IMR-90 (cell line): ENCODE measurements around the gene NPIPB2. TPM values are rescaled to one million over a fixed set of nuclear protein-coding genes. Genes with fewer than 3 reads are reported as not detected.

Source experiments
- ATAC-seq: fragments of 200-7000 bp; cut with Tn5 transposase; 2 replicates; pipeline ENCODE4 v1.9.1; 2020; ENCODE audit warnings: low read depth, mild to moderate bottlenecking, moderate library complexity
- BruUV-seq: library from RNA; stranded (reverse); fragments of 400-500 nt; replicated peaks from 2 replicates; lab custom pipeline; 2021; lab: Mats Ljungman, UMichigan
- CTCF ChIA-PET: fragments of 300-600 bp; formaldehyde crosslinking; extraction: SDS; loops from one replicate; lab custom pipeline; 2021; ENCODE audit warnings: antibody characterized with exemption; lab: Yijun Ruan, JAX
- POLR2A ChIA-PET: fragments of 300-600 bp; sonication (Branson Sonifier 250); formaldehyde crosslinking; loops from one replicate; lab custom pipeline; 2022; ENCODE audit warnings: antibody characterized with exemption; ENCODE audit not compliant: unreplicated experiment; lab: Charles Lee
- DNase-seq: peaks from one replicate; pipeline ENCODE4 v3.0.0; 2013
- H2AFZ ChIP-seq: replicated peaks from 2 replicates; pipeline ENCODE3; 2013; ENCODE audit warnings: low read length, mild to moderate bottlenecking; ENCODE audit not compliant: poor library complexity
- H2AK5ac ChIP-seq: 2 replicates; pipeline ENCODE4 v1.6.1; 2013; ENCODE audit warnings: low read depth, low read length, inconsistent platforms
- H2AK9ac ChIP-seq: replicated peaks from 2 replicates; pipeline ENCODE3; 2013; ENCODE audit warnings: mild to moderate bottlenecking, low read depth, low read length, moderate library complexity; ENCODE audit not compliant: poor library complexity
- H2BK120ac ChIP-seq: 2 replicates; pipeline ENCODE4 v1.6.1; 2013; ENCODE audit warnings: low read depth, low read length, inconsistent platforms
- H2BK15ac ChIP-seq: 3 replicates; pipeline ENCODE4 v1.6.1; 2013; ENCODE audit warnings: low read depth, low read length, inconsistent platforms
- H2BK20ac ChIP-seq: 2 replicates; pipeline ENCODE4 v1.6.1; 2013; ENCODE audit warnings: low read depth, mild to moderate bottlenecking, inconsistent platforms, low read length, moderate library complexity
- H2BK5ac ChIP-seq: 2 replicates; pipeline ENCODE4 v1.6.1; 2013; ENCODE audit warnings: mild to moderate bottlenecking, low read depth, low read length, inconsistent platforms; ENCODE audit not compliant: poor library complexity, severe bottlenecking
- H3K14ac ChIP-seq: replicated peaks from 2 replicates; pipeline ENCODE4 v1.6.1; 2013; ENCODE audit warnings: low read depth, low read length, inconsistent platforms
- H3K18ac ChIP-seq: 2 replicates; pipeline ENCODE4 v1.6.1; 2013; ENCODE audit warnings: low read depth, low read length, control low read depth
- H3K23ac ChIP-seq: 2 replicates; pipeline ENCODE4 v1.6.1; 2013; ENCODE audit warnings: low read depth, low read length, inconsistent platforms
- H3K27ac ChIP-seq: 2 replicates; pipeline ENCODE4 v1.5.1; 2013; ENCODE audit warnings: mild to moderate bottlenecking, control low read depth, low read length; ENCODE audit not compliant: insufficient read depth
- H3K27me3 ChIP-seq: 2 replicates; pipeline ENCODE4 v1.6.1; 2013; ENCODE audit warnings: low read length; ENCODE audit not compliant: control insufficient read depth, insufficient read depth
- H3K36me3 ChIP-seq: 2 replicates; pipeline ENCODE4 v1.6.1; 2013; ENCODE audit warnings: low read length, mixed read lengths; ENCODE audit not compliant: control insufficient read depth, insufficient read depth
- H3K4ac ChIP-seq: 2 replicates; pipeline ENCODE4 v1.6.1; 2013; ENCODE audit warnings: low read depth, low read length, inconsistent platforms
- H3K4me1 ChIP-seq: 2 replicates; pipeline ENCODE4 v1.6.1; 2013; ENCODE audit warnings: low read length, mixed read lengths; ENCODE audit not compliant: control insufficient read depth, insufficient read depth
- H3K4me2 ChIP-seq: 2 replicates; pipeline ENCODE4 v1.6.1; 2013; ENCODE audit warnings: low read depth, mild to moderate bottlenecking, control low read depth, low read length, moderate library complexity
- H3K4me3 ChIP-seq: 2 replicates; pipeline ENCODE4 v1.5.1; 2013; ENCODE audit warnings: low read depth, mild to moderate bottlenecking, control low read depth, low read length, moderate library complexity; ENCODE audit not compliant: insufficient read depth
- H3K56ac ChIP-seq: 2 replicates; pipeline ENCODE4 v1.6.1; 2013; ENCODE audit warnings: low read length, inconsistent platforms; ENCODE audit not compliant: insufficient read depth; ENCODE audit errors: extremely low read depth
- H3K79me1 ChIP-seq, 2 experiments: 2 replicates each; pipeline ENCODE4 v1.6.1; 2013; ENCODE audit warnings: low read length in 2 of 2, inconsistent platforms in 1 of 2, low read depth in 1 of 2
- H3K9ac ChIP-seq: 2 replicates; pipeline ENCODE4 v1.6.1; 2013; ENCODE audit warnings: low read depth, low read length, control low read depth
- H3K9me1 ChIP-seq: 2 replicates; pipeline ENCODE4 v1.6.1; 2013; ENCODE audit warnings: low read length, inconsistent platforms; ENCODE audit not compliant: insufficient read depth
- H3K9me3 ChIP-seq: 2 replicates; pipeline ENCODE4 v1.6.1; 2013; ENCODE audit warnings: low read length; ENCODE audit not compliant: control insufficient read depth, insufficient read depth
- H4K20me1 ChIP-seq: 2 replicates; pipeline ENCODE4 v1.6.1; 2013; ENCODE audit warnings: low read length, inconsistent platforms; ENCODE audit not compliant: insufficient read depth
- H4K5ac ChIP-seq: 2 replicates; pipeline ENCODE4 v1.6.1; 2013; ENCODE audit warnings: mild to moderate bottlenecking, low read depth, low read length, control low read depth
- H4K8ac ChIP-seq, 2 experiments: 2 replicates each; pipeline ENCODE4 v1.6.1; 2013; ENCODE audit warnings: low read depth in 2 of 2, low read length in 2 of 2, control low read depth in 1 of 2, inconsistent platforms in 1 of 2
- H4K91ac ChIP-seq: 2 replicates; pipeline ENCODE4 v1.6.1; 2013; ENCODE audit warnings: low read depth, low read length, inconsistent platforms; ENCODE audit not compliant: insufficient read depth
- BHLHE40 ChIP-seq: fragments of 150-350 bp; IDR thresholded peaks from 2 replicates; pipeline ENCODE4 v1.6.1; 2016; ENCODE audit warnings: mild to moderate bottlenecking, low read depth, low read length
- CEBPB ChIP-seq: IDR thresholded peaks from 2 replicates; pipeline ENCODE4 v1.6.1; 2012; ENCODE audit warnings: low read depth, low read length, improper control_type of control experiment
- CHD1 ChIP-seq: IDR thresholded peaks from 2 replicates; pipeline ENCODE4 v1.6.1; 2012; ENCODE audit warnings: low read depth, low read length, improper control_type of control experiment
- CTCF ChIP-seq: conservative IDR thresholded peaks from 2 replicates; pipeline ENCODE4 v1.5.1; 2012; ENCODE audit warnings: mild to moderate bottlenecking, low read depth, low read length, improper control_type of control experiment
- FOS ChIP-seq: fragments of 150-350 bp; IDR thresholded peaks from 2 replicates; pipeline ENCODE4 v1.6.1; 2016; ENCODE audit warnings: low read depth, low read length
- MAFK ChIP-seq: IDR thresholded peaks from 2 replicates; pipeline ENCODE4 v1.6.1; 2012; ENCODE audit warnings: low read depth, low read length, improper control_type of control experiment
- MAZ ChIP-seq: IDR thresholded peaks from 2 replicates; pipeline ENCODE4 v1.6.1; 2012; ENCODE audit warnings: low read depth, mild to moderate bottlenecking, low read length, improper control_type of control experiment, moderate library complexity, borderline replicate concordance
- NFE2L2 ChIP-seq: fragments of 150-350 bp; IDR thresholded peaks from 2 replicates; pipeline ENCODE4 v1.6.1; 2016; ENCODE audit warnings: low read depth, mild to moderate bottlenecking, low read length
- POLR2A ChIP-seq: IDR thresholded peaks from 2 replicates; pipeline ENCODE4 v1.6.1; 2012; ENCODE audit warnings: mild to moderate bottlenecking, low read depth, low read length
- RAD21 ChIP-seq: IDR thresholded peaks from 2 replicates; pipeline ENCODE4 v1.6.1; 2012; ENCODE audit warnings: low read length, improper control_type of control experiment
- SMC3 ChIP-seq: fragments of 150-350 bp; IDR thresholded peaks from 2 replicates; pipeline ENCODE4 v1.6.1; 2016; ENCODE audit warnings: low read depth, mild to moderate bottlenecking, antibody characterized with exemption, low read length, moderate library complexity
- WGBS, 2 experiments: methylation state at CpG; one replicate each; pipeline versions ENCODE4 v1.1.5 to v1.1.7; 2013; ENCODE audit warnings: missing lambda C conversion rate in 2 of 2; ENCODE audit not compliant: insufficient read length in 1 of 2; ENCODE audit errors: extremely low coverage in 2 of 2; 5-methylcytosine and 5-hydroxymethylcytosine counted together
- dilution Hi-C: fragments of 300-500 bp; cut with HindIII; formaldehyde crosslinking; loops from one replicate; pipeline ENCODE4 v1.14.3; 2018; ENCODE audit warnings: low sequenced_read_pairs; ENCODE audit not compliant: unreplicated experiment
- in situ Hi-C: fragments of 300-500 bp; cut with MboI; formaldehyde crosslinking; loops from 3 replicates; pipeline ENCODE4 v1.14.3; 2019; ENCODE audit warnings: low sequenced_read_pairs, inconsistent platforms, mixed read lengths
- intact Hi-C: fragments of 100-400 bp; cut with micrococcal nuclease; formaldehyde crosslinking; loops from 2 replicates; pipeline ENCODE4 v1.10.0; 2022
- polyA plus RNA-seq, 3 experiments: library from polyadenylated mRNA; depleted of rRNA; stranded (reverse); fragments of >200 nt; gene quantifications; 2 replicates each; pipeline ENCODE4 v1.2.3, GENCODE V29; 2012; ENCODE audit warnings: low replicate concordance in 1 of 3
- total RNA-seq: library from RNA; depleted of rRNA; stranded (reverse); fragments of >200 nt; gene quantifications from 2 replicates; pipeline ENCODE4 v1.2.3, GENCODE V29; 2012
- TF ChIP-seq, protein P1 (sequence below): fragments of 150-350 bp; IDR thresholded peaks from 2 replicates; pipeline ENCODE4 v1.6.1; 2016; ENCODE audit warnings: low read depth, mild to moderate bottlenecking, low read length, moderate library complexity, borderline replicate concordance

Gene NPIPB2
- total and polyA plus RNA-seq, 2 of the 4 experiments (the other 2 are of a cell fraction): 2.2 to 7.7 TPM

- no peak for TF ChIP-seq FOS
Observed at GRCh38 chr16:11979013-11979672, 37.3 kb upstream of the NPIPB2 start (continued).

GRCh38 chr16:11978080-11978479 is 36.2 kb upstream of the NPIPB2 start:
- dilution Hi-C loops: no loop called here
- no peak overlapping the region for H2AFZ ChIP-seq
- TF ChIP-seq RAD21 (no peak), NFE2L2 (no peak), CEBPB (no peak), FOS (no peak), BHLHE40 (no peak), CTCF (no peak), MAZ (no peak), POLR2A (no peak), CHD1 (no peak), MAFK (no peak), SMC3 (no peak)
- TF ChIP-seq, protein P1, sequence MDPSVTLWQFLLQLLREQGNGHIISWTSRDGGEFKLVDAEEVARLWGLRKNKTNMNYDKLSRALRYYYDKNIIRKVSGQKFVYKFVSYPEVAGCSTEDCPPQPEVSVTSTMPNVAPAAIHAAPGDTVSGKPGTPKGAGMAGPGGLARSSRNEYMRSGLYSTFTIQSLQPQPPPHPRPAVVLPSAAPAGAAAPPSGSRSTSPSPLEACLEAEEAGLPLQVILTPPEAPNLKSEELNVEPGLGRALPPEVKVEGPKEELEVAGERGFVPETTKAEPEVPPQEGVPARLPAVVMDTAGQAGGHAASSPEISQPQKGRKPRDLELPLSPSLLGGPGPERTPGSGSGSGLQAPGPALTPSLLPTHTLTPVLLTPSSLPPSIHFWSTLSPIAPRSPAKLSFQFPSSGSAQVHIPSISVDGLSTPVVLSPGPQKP: no peak

More at GRCh38 chr16:11978080-11978479, 36.2 kb upstream of the NPIPB2 start:
- peaks cover 3% of the 10 kb centered on the region; the same call in 1 of the 2 replicates for H3K4me1 ChIP-seq
- H3K4ac ChIP-seq: peak overlapping the region; percentile 57
- H3K36me3 ChIP-seq: no peaks in the 10 kb centered on the region
- no peak overlapping the region for H3K18ac ChIP-seq
- H4K5ac ChIP-seq: peak overlapping the region; percentile 24; the same call in 1 of the 2 replicates
- no peaks in the 10 kb centered on the region; the same call in 1 of the 2 replicates for H4K20me1 ChIP-seq
- H3K4me2 ChIP-seq: peak overlapping the region; percentile 99
- no peak overlapping the region; the same call in 1 of the 2 replicates for H3K27ac ChIP-seq
- no peak overlapping the region for H3K56ac ChIP-seq
- no peak overlapping the region; the same call in 1 of the 2 replicates for H2AK5ac ChIP-seq
- 0 out of 2 replicates have a peak overlapping the region, but pooled peaks have one; percentile 8 for H2BK120ac ChIP-seq
- no peak overlapping the region for H2AK9ac ChIP-seq
- no peak overlapping the region for H2BK20ac ChIP-seq
- H3K9me3 ChIP-seq: no peaks in the 10 kb centered on the region
- no peak overlapping the region for H3K9ac ChIP-seq
- DNase-seq (no peak), ATAC-seq (no peak)
- H3K4me3 ChIP-seq: no peak overlapping the region
- 0 out of 2 replicates have a peak, but pooled peaks cover 3% of the 10 kb centered on the region for H3K9me1 ChIP-seq
- no peaks in the 10 kb centered on the region for H3K27me3 ChIP-seq
- intact Hi-C loops (loop anchor here (5.0 to 10.0 kb wide), 4 partner anchors 39 to 123 kb away; partner anchors contain the start of gene RSL1D1), in situ Hi-C loops (loop anchor here (5.0 kb wide), 1 partner anchor 79 kb away; no protein-coding TSS in a partner anchor)
- 80% methylated on average over 1 of the region's 2 CpGs; no CpG with 5 or more reads in 1 of the 2 experiments for WGBS, 2 experiments
- no peak overlapping the region; the same call in 2 of the 3 replicates for H2BK15ac ChIP-seq
- H3K14ac ChIP-seq: 0 out of 2 replicates have a peak overlapping the region, but pooled peaks have one; percentile 59
- BruUV-seq: no TSS peak
- CTCF ChIA-PET: interaction anchor here (1.2 kb wide), 1 partner anchor 90 kb away, joined by 3 read pairs; no protein-coding TSS in a partner anchor
- peak overlapping the region; percentile 15 to 68; a peak in 2 of 4 replicates for H4K8ac ChIP-seq
- H3K23ac ChIP-seq: peak overlapping the region; percentile 12; the same call in 1 of the 2 replicates
- POLR2A ChIA-PET: no interaction called here
- no peak overlapping the region for H2BK5ac ChIP-seq
- no peak overlapping the region for H4K91ac ChIP-seq
- peaks cover 24 to 64% of the 10 kb centered on the region in 2 experiments for H3K79me1 ChIP-seq
